AG10803 (cell line): ENCODE data around the gene RPS6KA5.

Experiments used
- DNase-seq: peaks from one replicate; pipeline ENCODE4 v3.0.0; 2010; ENCODE audit warnings: low read depth
- H3K4me3 ChIP-seq: 2 replicates; pipeline ENCODE4 v1.5.1; 2011; ENCODE audit warnings: mild to moderate bottlenecking, low read length, control low read depth
- CTCF ChIP-seq: conservative IDR thresholded peaks from 2 replicates; pipeline ENCODE4 v1.5.1; 2011; ENCODE audit warnings: mild to moderate bottlenecking, low read length, control low read depth, inconsistent platforms

RPS6KA5 gene

GRCh38 chr14:90799420-90799819 lies 261.0 kb downstream of the RPS6KA5 start:
- no peak for DNase-seq
- H3K4me3 ChIP-seq, result no peak overlapping the region
- no peak for TF ChIP-seq CTCF

GRCh38 chr14:90797919-90798318 lies 262.5 kb downstream of the RPS6KA5 start:
- no peak overlapping the region for H3K4me3 ChIP-seq
- no peak for DNase-seq
- no peak for TF ChIP-seq CTCF
